B cell (primary cell): ENCODE results near the gene BTRC. TPM values are rescaled to one million over a fixed set of nuclear protein-coding genes. Genes with fewer than 3 reads are reported as not detected.

ENCODE experiments used
- ATAC-seq: fragments of 200-7000 bp; cut with Tn5 transposase; one replicate; pipeline ENCODE4 v1.10.0; 2021; ENCODE audit warnings: low read depth, mild to moderate bottlenecking, moderate number of reproducible peaks, moderate library complexity
- CTCF ChIA-PET: fragments of 350-600 bp; sonication (Branson Sonifier 250); formaldehyde crosslinking; loops from one replicate; lab custom pipeline; 2021; ENCODE audit warnings: antibody characterized with exemption, inconsistent platforms; lab: Charles Lee
- POLR2A ChIA-PET: fragments of 350-600 bp; sonication (Branson Sonifier 250); formaldehyde crosslinking; loops from one replicate; lab custom pipeline; 2021; ENCODE audit warnings: antibody characterized with exemption; lab: Charles Lee
- DNase-seq: peaks from one replicate; pipeline ENCODE4 v3.0.0; 2013
- H2AFZ ChIP-seq: 2 replicates; pipeline ENCODE4 v1.6.1; 2012; ENCODE audit warnings: mild to moderate bottlenecking, low read depth, low read length; ENCODE audit not compliant: insufficient read depth, poor library complexity, severe bottlenecking
- H3K27ac ChIP-seq, 2 donors: 1 replicate in 1 of 2; 2 replicates in 1 of 2; pipeline ENCODE4 v1.5.1; 2012 to 2013; ENCODE audit warnings: low read length in 2 of 2, mild to moderate bottlenecking in 2 of 2, moderate library complexity in 1 of 2
- H3K27me3 ChIP-seq, 4 experiments: fragments of 200-600 bp in 1 of 4; sonication (generic) in 1 of 4; replicated peaks in 1 of 4; 1 replicate in 2 of 4; 2 replicates in 2 of 4; pipeline versions ENCODE4 v1.6.1 to v1.7.0; 2013 to 2016; ENCODE audit warnings: low read length in 3 of 4, mild to moderate bottlenecking in 2 of 4, mixed read lengths in 1 of 4, moderate library complexity in 1 of 4; ENCODE audit not compliant: insufficient read depth in 4 of 4, control insufficient read depth in 3 of 4; ENCODE audit errors: control extremely low read depth in 1 of 4
- H3K36me3 ChIP-seq, 2 experiments: replicated peaks in 1 of 2; 1 replicate in 1 of 2; 2 replicates in 1 of 2; pipeline versions ENCODE4 v1.6.1 to v1.7.1; 2013; ENCODE audit warnings: low read length in 1 of 2; ENCODE audit not compliant: insufficient read depth in 2 of 2, control insufficient read depth in 1 of 2; ENCODE audit errors: control extremely low read depth in 1 of 2, extremely low read depth in 1 of 2
- H3K4me1 ChIP-seq, 2 donors: fragments of 200-600 bp in 1 of 2; sonication (generic) in 1 of 2; 1 replicate in 1 of 2; 2 replicates in 1 of 2; pipeline versions ENCODE4 v1.5.1 to v1.6.1; 2013 to 2017; ENCODE audit warnings: low read length in 2 of 2; ENCODE audit not compliant: control insufficient read depth in 2 of 2, insufficient read depth in 2 of 2
- H3K4me2 ChIP-seq: replicated peaks from 2 replicates; pipeline ENCODE3; 2012; ENCODE audit warnings: mild to moderate bottlenecking, low read depth, low read length; ENCODE audit not compliant: poor library complexity, severe bottlenecking
- H3K4me3 ChIP-seq, 5 experiments: fragments of 200-600 bp in 1 of 5; sonication (generic) in 1 of 5; 1 replicate in 3 of 5; 2 replicates in 2 of 5; pipeline versions ENCODE4 v1.5.1 to v1.7.0; 2011 to 2016; ENCODE audit warnings: low read length in 4 of 5, mild to moderate bottlenecking in 4 of 5, low read depth in 2 of 5, control low read depth in 1 of 5, moderate library complexity in 1 of 5; ENCODE audit not compliant: insufficient read depth in 1 of 5; ENCODE audit errors: control extremely low read depth in 1 of 5, extremely low read depth in 1 of 5
- H3K79me2 ChIP-seq: fragments of 200-600 bp; sonication (generic); one replicate; pipeline ENCODE4 v1.6.0; 2016; ENCODE audit warnings: low read length; ENCODE audit not compliant: control insufficient read depth, insufficient read depth
- H3K9ac ChIP-seq: fragments of 200-600 bp; sonication (generic); 2 replicates; pipeline ENCODE4 v1.6.1; 2017; ENCODE audit warnings: mild to moderate bottlenecking, low read length, moderate library complexity
- H3K9me3 ChIP-seq, 3 donors: one replicate each; pipeline versions ENCODE4 v1.6.1 to v1.7.1; 2013; ENCODE audit warnings: low read length in 2 of 3; ENCODE audit not compliant: control insufficient read depth in 2 of 3, insufficient read depth in 1 of 3; ENCODE audit errors: control extremely low read depth in 1 of 3
- H4K20me1 ChIP-seq: 2 replicates; pipeline ENCODE4 v1.6.0; 2012; ENCODE audit warnings: mild to moderate bottlenecking, low read length; ENCODE audit not compliant: insufficient read depth, control insufficient read depth, poor library complexity, severe bottlenecking
- H3K27ac Mint-ChIP-seq: one replicate; pipeline ENCODE4 v1.8.0; 2021; ENCODE audit warnings: mixed read lengths
- H3K27me3 Mint-ChIP-seq: one replicate; pipeline ENCODE4 v1.8.0; 2021; ENCODE audit warnings: mixed read lengths
- H3K4me1 Mint-ChIP-seq: one replicate; pipeline ENCODE4 v1.8.0; 2021; ENCODE audit warnings: mixed read lengths
- H3K4me3 Mint-ChIP-seq: one replicate; pipeline ENCODE4 v1.8.0; 2021; ENCODE audit warnings: mixed read lengths
- H3K9me3 Mint-ChIP-seq: one replicate; pipeline ENCODE4 v1.8.0; 2022; ENCODE audit warnings: mixed read lengths; ENCODE audit not compliant: insufficient read depth
- CTCF ChIP-seq: fragments of 200-600 bp; IDR thresholded peaks from one replicate; pipeline ENCODE4 v1.8.0; 2022; ENCODE audit warnings: antibody characterized with exemption, mild to moderate bottlenecking
- EZH2 ChIP-seq: IDR thresholded peaks from 2 replicates; pipeline ENCODE4 v1.6.1; 2012; ENCODE audit warnings: borderline replicate concordance, low read depth, mild to moderate bottlenecking, moderate library complexity, low read length; ENCODE audit not compliant: insufficient read depth, poor library complexity, severe bottlenecking
- WGBS: methylation state at CpG from one replicate; pipeline ENCODE4 v1.1.5; 2013; ENCODE audit warnings: missing lambda C conversion rate; ENCODE audit not compliant: insufficient coverage; 5-methylcytosine and 5-hydroxymethylcytosine counted together
- intact Hi-C: fragments of 100-400 bp; cut with micrococcal nuclease; formaldehyde crosslinking; loops from one replicate; pipeline ENCODE4 v1.10.0; 2022
- polyA plus RNA-seq: library from polyadenylated mRNA; depleted of rRNA; stranded (reverse); fragments of >200 nt; gene quantifications from 2 replicates; pipeline ENCODE4 v1.2.3, GENCODE V29; 2012
- total RNA-seq, 2 donors: library from RNA; stranded (reverse); fragments of 120-200 nt in 1 of 2; gene quantifications; 1 replicate in 1 of 2; 2 replicates in 1 of 2; pipeline versions ENCODE4 v1.2.3 to v1.2.4, GENCODE V29; 2013 to 2022

The BTRC gene
- total and polyA plus RNA-seq, 2 donors (not counting 1 experiment from before 2014, with no cell fraction given), result 4.3 to 21.9 TPM

DNA sequence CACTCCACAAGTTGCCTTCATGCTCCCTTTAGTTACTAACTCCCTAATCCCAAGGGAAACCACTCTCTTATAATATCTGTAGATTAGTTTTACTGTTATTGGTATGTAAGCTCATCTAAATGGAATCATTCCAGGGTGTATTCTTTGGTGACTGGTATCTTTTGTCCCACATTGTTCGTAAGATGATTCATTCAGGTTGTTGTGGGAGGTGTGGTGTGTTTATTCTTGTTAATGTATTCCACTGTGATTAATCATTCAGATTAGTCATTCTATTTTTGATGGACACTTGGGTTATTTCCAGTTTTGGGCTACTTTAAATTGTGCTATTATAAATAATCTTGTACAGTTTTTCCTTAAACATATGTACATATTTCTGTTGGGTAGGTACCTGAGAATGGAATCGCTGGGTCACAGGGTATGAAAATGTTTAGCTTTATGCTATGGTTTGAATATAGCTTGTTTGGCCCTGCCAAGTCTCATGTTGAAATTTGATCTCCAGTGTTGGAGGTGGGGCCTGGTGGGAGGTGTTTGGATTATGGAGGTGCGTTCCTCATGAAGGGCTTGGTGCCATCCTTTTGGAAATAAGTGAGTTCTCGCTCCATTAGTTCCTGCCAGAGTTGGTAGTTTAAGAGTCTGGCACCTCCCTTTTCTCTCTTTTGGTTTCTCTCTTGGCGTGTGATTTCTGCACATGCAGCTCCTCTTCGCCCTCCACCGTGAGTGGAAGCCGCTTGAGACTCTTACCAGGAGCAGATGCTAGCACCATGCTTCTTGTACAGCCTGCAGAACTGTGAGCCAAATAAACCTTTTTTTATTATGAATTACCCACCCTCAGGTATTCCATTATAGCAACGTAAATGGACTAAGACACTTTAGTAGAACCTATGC is 13.8 kb downstream of the BTRC start:
- no peak overlapping the region for H3K4me2 ChIP-seq
- peaks cover 8% of the 10 kb centered on the region for H3K4me1 Mint-ChIP-seq
- 99% methylated on average over 8 of the region's 9 CpGs for WGBS

More for the DNA sequence above, 13.8 kb downstream of the BTRC start:
- TF ChIP-seq CTCF, result no peak
- TF ChIP-seq EZH2, result no peak
- H3K27me3 ChIP-seq, result no peaks in the 10 kb centered on the region
- ChIA-PET CTCF (interaction anchor here (0.6 to 0.8 kb wide), 2 partner anchors 26 to 100 kb away, joined by 3 read pairs; no protein-coding TSS in a partner anchor), POLR2A (interaction anchor here (0.6 kb wide), 1 partner anchor 11 kb away, joined by 6 read pairs; no protein-coding TSS in a partner anchor)
- Mint-ChIP-seq H3K27ac (no peak overlapping the region), H3K9me3 (no peaks in the 10 kb centered on the region), H3K4me3 (no peak overlapping the region), H3K27me3 (no peaks in the 10 kb centered on the region)
- H4K20me1 ChIP-seq, result peaks cover 37% of the 10 kb centered on the region
- no peak overlapping the region for H3K4me3 ChIP-seq
- no peak overlapping the region for H3K9ac ChIP-seq
- H3K79me2 ChIP-seq, result peaks cover 59% of the 10 kb centered on the region
- no peak overlapping the region for H2AFZ ChIP-seq
- ATAC-seq, result no peak
- no peak overlapping the region for H3K27ac ChIP-seq
- no peak for DNase-seq
- no peaks in the 10 kb centered on the region for H3K4me1 ChIP-seq
- intact Hi-C loops, result no loop called here
- peaks cover 2 to 4% of the 10 kb centered on the region in 2 experiments for H3K36me3 ChIP-seq
- no peaks in the 10 kb centered on the region for H3K9me3 ChIP-seq
